Measurements from ENCODE around the gene BDH1.

DNA sequence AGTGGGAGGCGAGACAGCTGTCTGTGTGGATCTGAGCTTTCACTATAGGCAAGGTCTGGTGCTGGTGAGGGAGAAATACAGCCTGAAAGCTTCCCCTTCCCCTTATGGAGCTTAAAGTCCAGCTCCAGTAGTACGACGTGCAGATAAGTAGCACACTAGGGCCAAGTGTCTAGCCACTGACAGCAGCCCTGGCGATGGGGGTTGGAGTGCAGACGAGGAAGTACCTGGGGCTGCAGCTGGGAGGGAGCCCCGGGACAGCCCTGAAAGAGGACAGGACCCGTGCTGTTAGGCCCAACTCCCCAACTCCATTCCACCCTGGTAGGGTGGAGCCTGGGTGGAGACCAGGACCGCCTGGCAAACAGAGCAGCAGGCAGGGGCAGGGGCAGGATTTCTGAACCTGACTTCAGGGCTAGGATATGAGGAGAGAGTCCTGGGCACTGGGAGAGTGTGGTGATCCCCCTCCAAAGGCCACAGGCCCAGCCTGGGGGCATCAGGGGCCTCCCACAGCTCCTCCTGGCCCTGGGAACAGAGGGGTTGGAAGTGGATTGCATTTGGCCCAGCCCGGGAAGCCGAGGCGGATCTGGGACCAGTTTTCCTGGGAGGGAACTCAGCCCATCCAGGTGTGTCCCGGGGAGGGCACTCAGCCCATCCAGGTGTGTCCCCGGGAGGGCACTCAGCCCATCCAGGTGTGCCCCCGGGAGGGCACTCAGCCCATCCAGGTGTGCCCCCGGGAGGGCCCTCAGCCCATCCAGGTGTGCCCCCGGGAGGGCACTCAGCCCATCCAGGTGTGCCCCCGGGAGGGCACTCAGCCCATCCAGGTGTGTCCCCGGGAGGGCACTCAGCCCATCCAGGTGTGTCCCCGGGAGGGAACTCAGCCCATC is 42.8 kb downstream of the BDH1 start:
- TF ChIP-seq CTCF (IDR thresholded peaks at IDR 0.05) (no peak), POLR2A (IDR thresholded peaks at IDR 0.05) (no peak)

Data from testis (tissue), 2 donors.